Right ventricle myocardium superior (tissue), 1 donor: ENCODE data around the gene TFPI2. TPM values are rescaled to one million over a fixed set of nuclear protein-coding genes. Genes with fewer than 3 reads are reported as not detected.
"Not testable (repeated sequence)": the region's sequence is repeated elsewhere in the genome, so short reads cannot be mapped to it uniquely, and the experiment has no call there.

Experiments used
- ATAC-seq: fragments of 200-7000 bp; cut with Tn5 transposase; one replicate; pipeline ENCODE4 v1.9.1; 2020; ENCODE audit warnings: mild to moderate bottlenecking; ENCODE audit not compliant: poor library complexity
- DNase-seq: peaks from one replicate; pipeline ENCODE4 v3.0.0-alpha.2; 2020
- intact Hi-C: fragments of 100-400 bp; cut with DNase I; formaldehyde crosslinking; loops from one replicate; pipeline ENCODE4 v1.11.2; 2022
- long read RNA-seq: library from polyadenylated mRNA; unstranded; transcript quantifications from one replicate; pipeline ENCODE4 v2.0.0, GENCODE V29; 2021
- total RNA-seq: library from RNA; stranded (reverse); fragmentation: NEBNext Ultra II Directional; extraction: Animal tissue kit (Norgen Biotek cat#: 25700); gene quantifications from one replicate; pipeline ENCODE4 v1.2.1, GENCODE V29; 2021
- donor health status: DM: no; HTN: yes; CAD: no; lungs with severe emphysema.

Gene TFPI2
- total RNA-seq: 1.3 TPM
- long read RNA-seq: 0 reads

- ATAC-seq (peak; percentile 58), DNase-seq (peak; percentile 37)
- intact Hi-C loops: no loop called here
Observed at GRCh38 chr7:93890464-93891068, at the start of gene TFPI2. Gene TFPI2 (minus strand): TSS chr7:93890753. CDS start chr7:93890678, 75 bp downstream.

- intact Hi-C loops: no loop called here
- no peak for DNase-seq
- ATAC-seq: no peak
Observed at GRCh38 chr7:93938293-93938692, 47.7 kb upstream of the TFPI2 start.

- DNase-seq (no peak), ATAC-seq (no peak)
- intact Hi-C loops: no loop called here
Observed at GRCh38 chr7:93937818-93938217, 47.3 kb upstream of the TFPI2 start.

- DNase-seq (no peak), ATAC-seq (no peak)
- intact Hi-C loops: no loop called here
Observed at GRCh38 chr7:93935102-93935501, 44.5 kb upstream of the TFPI2 start.

GRCh38 chr7:93933156-93933555, 42.6 kb upstream of the TFPI2 start:
- no peak for DNase-seq
- no peak for ATAC-seq
- intact Hi-C loops: no loop called here

GRCh38 chr7:93931655-93932054, 41.1 kb upstream of the TFPI2 start:
- ATAC-seq: no peak
- intact Hi-C loops: no loop called here
- no peak for DNase-seq

- ATAC-seq: peak; percentile 64
- DNase-seq: no peak
- intact Hi-C loops: no loop called here
Observed at GRCh38 chr7:93927585-93927984, 37.0 kb upstream of the TFPI2 start.

GRCh38 chr7:93926800-93927199, 36.2 kb upstream of the TFPI2 start:
- ATAC-seq: no peak
- no peak for DNase-seq
- intact Hi-C loops: no loop called here

- DNase-seq (no peak), ATAC-seq (no peak)
- intact Hi-C loops: no loop called here
Observed at GRCh38 chr7:93923942-93924341, 33.4 kb upstream of the TFPI2 start.

GRCh38 chr7:93923296-93923695, 32.7 kb upstream of the TFPI2 start:
- DNase-seq (no peak), ATAC-seq (peak; percentile 10)
- intact Hi-C loops: no loop called here

GRCh38 chr7:93921607-93922566, 31.3 kb upstream of the TFPI2 start, which contains the start of gene GNG11:
Gene GNG11 (plus strand): TSS chr7:93921735. CDS start chr7:93922138, 403 bp downstream.
- ATAC-seq: peak; percentile 95
- peak; percentile 91 for DNase-seq
- intact Hi-C loops: no loop called here

GRCh38 chr7:93921186-93921585, 30.6 kb upstream of the TFPI2 start:
- intact Hi-C loops: no loop called here
- no peak for ATAC-seq
- DNase-seq: no peak

GRCh38 chr7:93920496-93921182, 30.1 kb upstream of the TFPI2 start:
- DNase-seq (no peak), ATAC-seq (no peak)
- intact Hi-C loops: no loop called here

- DNase-seq, ATAC-seq: not testable (repeated sequence)
Observed at GRCh38 chr7:93916315-93916714, 25.8 kb upstream of the TFPI2 start.

GRCh38 chr7:93915888-93916287, 25.3 kb upstream of the TFPI2 start:
- ATAC-seq, intact Hi-C loops, DNase-seq: not testable (repeated sequence)

More at GRCh38 chr7:93916315-93916714, 25.8 kb upstream of the TFPI2 start:
- intact Hi-C loops: not testable (repeated sequence)

GRCh38 chr7:93915206-93915842, 24.8 kb upstream of the TFPI2 start:
- intact Hi-C loops, DNase-seq: not testable (repeated sequence)
- peak; percentile 75 for ATAC-seq

GRCh38 chr7:93914581-93915066, 24.1 kb upstream of the TFPI2 start:
- intact Hi-C loops: no loop called here
- DNase-seq (no peak), ATAC-seq (peak; percentile 66)

GRCh38 chr7:93913197-93913596, 22.6 kb upstream of the TFPI2 start:
- intact Hi-C loops: no loop called here
- ATAC-seq: no peak
- no peak for DNase-seq
